A673 (cell line): Measurements from ENCODE around the gene POLE4. TPM values are rescaled to one million over a fixed set of nuclear protein-coding genes. Genes with fewer than 3 reads are reported as not detected.

Experiments
- BruUV-seq: library from RNA; stranded (reverse); fragments of 400-500 nt; replicated peaks from 2 replicates; lab custom pipeline; 2021; lab: Mats Ljungman, UMichigan
- CTCF ChIA-PET: fragments of 300-600 bp; sonication (Branson Sonifier 250); formaldehyde crosslinking; loops from one replicate; lab custom pipeline; 2022; ENCODE audit warnings: antibody characterized with exemption; lab: Charles Lee
- POLR2A ChIA-PET: fragments of 300-600 bp; sonication (Branson Sonifier 250); formaldehyde crosslinking; loops from one replicate; lab custom pipeline; 2022; ENCODE audit warnings: antibody characterized with exemption; ENCODE audit not compliant: low non-redundant PET; lab: Charles Lee
- DNase-seq: peaks from one replicate; pipeline ENCODE4 v3.0.0-alpha.2; 2015; ENCODE audit warnings: low spot score
- H3K27ac ChIP-seq: fragments of 200-600 bp; sonication (generic); 2 replicates; pipeline ENCODE4 v1.5.1; 2016; ENCODE audit warnings: mixed run types, low read depth, mild to moderate bottlenecking, mixed read lengths, antibody characterized with exemption, low read length; ENCODE audit not compliant: poor library complexity, severe bottlenecking
- H3K27me3 ChIP-seq: fragments of 200-600 bp; sonication (generic); replicated peaks from 2 replicates; pipeline ENCODE4 v1.6.1; 2017; ENCODE audit warnings: mixed run types, low read depth, mild to moderate bottlenecking, mixed read lengths, antibody characterized with exemption, low read length; ENCODE audit not compliant: insufficient read depth, poor library complexity
- H3K36me3 ChIP-seq: fragments of 200-600 bp; sonication (generic); 2 replicates; pipeline ENCODE4 v1.6.1; 2016; ENCODE audit warnings: mixed run types, mild to moderate bottlenecking, mixed read lengths, antibody characterized with exemption, low read length; ENCODE audit not compliant: insufficient read depth, poor library complexity, severe bottlenecking
- H3K4me1 ChIP-seq: fragments of 200-600 bp; sonication (generic); 2 replicates; pipeline ENCODE4 v1.6.1; 2017; ENCODE audit warnings: mixed run types, mild to moderate bottlenecking, mixed read lengths, antibody characterized with exemption, low read length; ENCODE audit not compliant: insufficient read depth, poor library complexity, severe bottlenecking
- H3K4me3 ChIP-seq: fragments of 200-600 bp; sonication (generic); 2 replicates; pipeline ENCODE4 v1.5.1; 2016; ENCODE audit warnings: low read depth, mixed run types, mild to moderate bottlenecking, mixed read lengths, low read length; ENCODE audit not compliant: poor library complexity, severe bottlenecking
- H3K9me3 ChIP-seq: fragments of 200-600 bp; sonication (generic); 2 replicates; pipeline ENCODE4 v1.6.1; 2016; ENCODE audit warnings: mixed run types, low read depth, mild to moderate bottlenecking, mixed read lengths, antibody characterized with exemption, low read length; ENCODE audit not compliant: poor library complexity, severe bottlenecking
- CTCF ChIP-seq: fragments of 300-800, 200-600 bp; sonication (generic); conservative IDR thresholded peaks from 2 replicates; pipeline ENCODE4 v1.5.1; 2017; ENCODE audit warnings: low read depth, mild to moderate bottlenecking, antibody characterized with exemption, low read length, moderate library complexity, mixed read lengths
- EZH2 ChIP-seq: fragments of 200-600 bp; sonication (generic); IDR thresholded peaks from 2 replicates; pipeline ENCODE4 v1.6.1; 2017; ENCODE audit warnings: borderline replicate concordance, low read depth, mild to moderate bottlenecking, mixed read lengths, antibody characterized with exemption, low read length; ENCODE audit not compliant: poor library complexity, severe bottlenecking
- intact Hi-C: fragments of 100-400 bp; cut with micrococcal nuclease; formaldehyde crosslinking; loops from one replicate; pipeline ENCODE4 v1.10.0; 2022; ENCODE audit not compliant: unreplicated experiment
- total RNA-seq: library from RNA; stranded (reverse); gene quantifications from 2 replicates; pipeline ENCODE4 v1.2.3, GENCODE V29; 2021

The POLE4 gene
- total RNA-seq, 1 experiment from 2014 or later: 60.6 TPM

GRCh38 chr2:74959106-74959751, 786 bp downstream of the POLE4 start:
- Histone ChIP-seq H3K27ac (peak overlapping the region; percentile 92), H3K9me3 (no peaks in the 10 kb centered on the region), H3K4me1 (peaks cover 5% of the 10 kb centered on the region), H3K4me3 (peak overlapping the region; percentile 59), H3K27me3 (no peaks in the 10 kb centered on the region), H3K36me3 (no peaks in the 10 kb centered on the region)
- TF ChIP-seq EZH2: no peak
- TF ChIP-seq CTCF: no peak
- no peak for DNase-seq
- POLR2A ChIA-PET: interaction anchor here (0.5 kb wide), 1 partner anchor 933 kb away, joined by 3 read pairs; no protein-coding TSS in a partner anchor
- intact Hi-C loops: no loop called here
- CTCF ChIA-PET: no interaction called here
- BruUV-seq: no TSS peak

- POLR2A ChIA-PET: interaction anchor here (0.7 kb wide), 1 partner anchor 37 kb away, joined by 3 read pairs; no protein-coding TSS in a partner anchor
- Histone ChIP-seq H3K9me3 (no peaks in the 10 kb centered on the region), H3K4me3 (no peak overlapping the region), H3K4me1 (no peaks in the 10 kb centered on the region), H3K27me3 (no peaks in the 10 kb centered on the region), H3K36me3 (no peaks in the 10 kb centered on the region), H3K27ac (no peak overlapping the region)
- intact Hi-C loops: no loop called here
- CTCF ChIA-PET: no interaction called here
- BruUV-seq: no TSS peak
- no peak for TF ChIP-seq CTCF
- TF ChIP-seq EZH2: no peak
- DNase-seq: no peak
Measured at GRCh38 chr2:74966887-74967286, 8.4 kb downstream of the POLE4 start.

DNA sequence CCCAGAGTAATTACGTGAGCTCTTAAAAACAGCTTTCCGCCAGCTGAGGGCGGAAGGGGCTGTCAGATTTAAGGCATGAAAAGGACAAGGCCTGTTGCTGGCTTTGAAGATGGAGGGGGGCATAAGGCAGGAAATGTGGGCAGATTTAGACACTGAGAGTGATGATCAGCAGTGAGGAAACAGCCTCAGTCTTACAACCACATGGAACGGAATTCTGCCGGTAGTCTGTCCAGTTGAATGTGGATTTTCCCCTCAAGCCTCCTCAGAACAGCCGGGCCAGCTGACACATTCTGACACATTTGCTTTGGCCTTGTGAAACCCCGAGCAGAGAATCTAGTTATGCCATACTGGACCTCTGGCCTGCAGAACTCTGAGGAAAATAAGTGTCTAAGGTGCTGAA, 16.6 kb downstream of the POLE4 start:
- intact Hi-C loops: no loop called here
- no peak for TF ChIP-seq CTCF
- TF ChIP-seq EZH2: no peak
- Histone ChIP-seq H3K9me3 (no peaks in the 10 kb centered on the region), H3K4me1 (no peaks in the 10 kb centered on the region), H3K27me3 (no peaks in the 10 kb centered on the region), H3K27ac (no peak overlapping the region), H3K36me3 (no peaks in the 10 kb centered on the region), H3K4me3 (no peak overlapping the region)
- no peak for DNase-seq
- ChIA-PET POLR2A (no interaction called here), CTCF (no interaction called here)
- BruUV-seq: no TSS peak
